GM19238 (cell line): ENCODE data around the gene YEATS2.

Experiments
- DNase-seq: peaks from one replicate; pipeline ENCODE4 v3.0.0; 2011; ENCODE audit warnings: low spot score; ENCODE audit not compliant: insufficient read length

YEATS2 gene

DNA sequence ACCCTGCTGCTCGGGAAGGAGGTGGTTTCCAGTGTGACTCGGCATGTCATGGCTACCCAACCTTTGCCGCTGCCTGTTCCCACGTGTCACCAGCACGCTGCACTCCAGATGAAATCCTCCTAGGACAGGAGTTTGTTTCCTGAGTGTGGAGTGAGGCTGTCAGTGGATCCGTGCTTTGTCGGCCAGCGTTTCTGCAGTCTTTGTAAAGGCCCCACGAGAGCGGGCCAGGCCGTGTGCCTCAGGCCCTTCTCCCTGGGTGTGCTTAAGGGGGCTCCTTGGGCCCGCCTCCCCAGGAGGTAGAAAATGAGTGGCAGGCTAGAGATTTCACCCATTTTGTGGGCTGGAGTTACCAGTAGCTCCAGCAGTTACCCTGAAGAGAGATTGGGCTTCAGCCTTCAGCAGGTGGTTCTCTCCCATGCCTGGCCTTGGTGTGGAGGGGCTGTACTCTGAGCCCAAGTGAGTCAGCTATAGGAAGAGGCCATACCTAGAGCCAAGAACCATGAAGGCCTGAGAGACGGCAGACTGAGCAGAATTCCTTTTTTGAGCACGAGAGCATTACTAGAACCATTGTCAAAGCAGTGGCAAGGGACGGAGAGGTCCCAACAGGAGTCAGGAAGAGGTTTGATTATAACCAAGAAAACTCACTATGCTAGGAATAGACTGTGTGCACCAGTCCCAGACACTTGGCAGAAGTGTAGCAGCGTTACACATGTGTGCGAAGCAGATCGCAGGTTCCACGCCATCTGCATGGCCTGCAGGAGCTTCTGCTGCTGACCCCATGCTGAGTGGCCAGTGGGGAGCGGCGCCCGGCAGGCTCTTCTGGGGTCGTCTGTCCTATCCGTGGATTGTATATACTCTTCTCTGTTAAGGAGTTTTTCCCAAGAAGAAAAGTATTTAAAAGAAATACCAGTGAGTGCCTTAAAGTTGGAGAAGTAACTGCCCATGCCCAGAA lies 113.3 kb downstream of the YEATS2 start:
- DNase-seq = no peak

DNA sequence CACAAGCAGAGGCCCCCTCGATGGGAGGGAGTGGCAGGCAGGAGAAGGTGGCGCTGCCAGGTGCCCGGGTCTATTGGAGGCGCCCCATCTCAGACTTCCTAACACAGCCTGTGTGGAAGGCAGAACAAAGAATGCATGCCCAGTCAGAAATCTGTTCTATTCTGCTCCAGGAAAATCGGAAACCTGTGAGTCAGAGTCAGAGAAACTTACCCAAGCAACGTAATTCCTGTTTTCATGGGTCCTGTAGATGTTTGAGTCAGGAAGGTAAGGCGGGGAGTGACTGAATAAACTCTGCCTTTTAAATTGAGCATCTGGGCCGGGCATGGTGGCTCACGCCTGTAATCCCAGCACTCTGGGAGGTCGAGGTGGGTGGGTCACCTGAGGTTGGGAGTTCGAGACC lies 114.0 kb downstream of the YEATS2 start:
- no peak for DNase-seq

DNA sequence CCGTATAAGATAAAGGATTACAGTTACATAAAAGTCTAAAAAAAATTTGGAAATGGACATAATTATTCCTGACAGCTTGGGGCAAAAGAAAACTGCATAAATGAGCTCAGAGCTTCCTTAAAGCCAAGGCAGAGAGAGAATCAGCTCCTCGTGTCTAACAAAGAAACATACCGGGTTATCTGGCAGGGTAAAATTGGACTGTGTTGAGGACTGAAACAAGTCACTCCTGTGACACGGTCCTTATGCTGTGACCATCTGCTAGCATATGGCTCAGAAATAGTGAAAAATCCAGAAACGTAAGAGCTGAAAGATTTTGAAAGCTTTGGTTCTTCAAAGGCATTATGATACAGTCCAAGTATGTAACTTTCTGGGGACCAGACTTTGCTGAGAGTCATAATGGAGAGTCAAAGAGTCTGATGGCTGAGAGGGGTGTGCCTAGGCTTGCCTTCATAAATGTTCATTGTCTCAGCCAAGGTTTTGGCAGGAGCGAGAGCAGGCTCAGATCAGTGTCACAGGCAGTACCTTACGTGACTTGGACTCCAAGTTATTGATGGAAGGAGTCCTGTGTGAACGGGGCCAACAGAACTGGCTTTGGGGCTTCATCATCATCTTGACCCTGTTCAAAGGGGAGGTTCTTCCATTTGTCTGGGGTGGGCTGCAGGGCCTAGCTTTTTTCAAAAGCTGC lies 115.3 kb downstream of the YEATS2 start:
- no peak for DNase-seq

DNA sequence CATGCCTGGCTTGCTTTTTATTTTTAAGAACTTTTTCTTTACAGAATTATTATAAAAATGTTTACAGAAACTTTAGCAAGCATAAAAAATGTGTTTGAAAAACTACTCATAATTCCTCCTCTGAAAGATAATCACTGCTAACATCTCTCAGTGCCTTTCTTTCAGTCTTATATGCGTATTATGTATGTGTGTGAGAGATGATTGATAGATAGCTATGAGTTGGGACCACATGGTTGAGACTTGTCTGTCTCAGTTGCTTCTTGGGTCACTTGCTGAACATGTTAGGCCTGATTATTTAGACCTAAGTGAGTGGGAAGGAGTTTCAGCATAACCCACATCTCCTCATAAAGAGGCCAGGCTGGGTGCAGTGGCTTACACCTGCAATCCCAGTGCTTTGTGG lies 116.6 kb downstream of the YEATS2 start:
- no peak for DNase-seq

DNA sequence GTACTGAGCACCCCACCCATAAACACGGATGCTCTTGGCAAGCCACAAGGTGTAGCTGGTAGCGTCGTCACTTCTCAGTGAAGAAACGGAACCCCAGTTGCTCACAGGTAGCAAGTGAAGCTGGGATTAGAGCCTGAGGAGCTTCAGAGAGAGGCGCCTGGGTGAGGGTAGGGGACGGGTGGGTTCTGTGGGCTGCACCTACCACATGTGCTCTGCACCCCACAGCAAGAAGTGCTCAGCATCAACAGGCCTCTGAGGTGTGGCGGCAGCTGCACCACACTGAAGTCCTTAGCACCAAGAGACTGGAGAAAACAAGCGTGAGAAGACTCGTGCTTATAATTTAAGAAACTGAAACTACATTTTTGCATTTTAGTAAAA lies 118.0 kb downstream of the YEATS2 start:
- no peak for DNase-seq

DNA sequence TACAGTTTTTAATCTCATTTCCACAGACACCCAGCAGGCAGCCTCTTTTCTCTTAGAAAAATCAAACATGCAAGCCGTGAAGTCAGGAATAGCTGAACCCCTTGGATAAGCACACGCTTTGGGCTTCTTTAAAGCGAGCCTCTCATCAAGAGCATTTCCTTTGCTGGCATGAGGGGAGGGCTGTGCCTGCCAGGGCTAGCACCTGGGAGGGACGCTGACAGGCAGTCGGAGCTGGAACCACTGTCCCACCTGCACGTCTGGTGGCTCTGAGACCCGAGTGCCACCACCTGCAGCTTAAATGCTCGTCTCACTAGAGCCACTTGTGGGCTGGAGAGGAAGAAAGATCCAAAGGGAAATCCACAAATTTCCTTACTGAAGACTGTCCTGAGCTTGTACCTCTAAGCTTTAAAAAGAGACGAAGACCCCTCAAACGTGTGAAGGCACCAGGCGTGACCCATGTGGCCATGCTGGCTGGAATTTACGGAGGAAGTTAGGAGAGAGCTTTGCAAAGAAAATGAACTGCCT lies 118.4 kb downstream of the YEATS2 start:
- DNase-seq = no peak

DNA sequence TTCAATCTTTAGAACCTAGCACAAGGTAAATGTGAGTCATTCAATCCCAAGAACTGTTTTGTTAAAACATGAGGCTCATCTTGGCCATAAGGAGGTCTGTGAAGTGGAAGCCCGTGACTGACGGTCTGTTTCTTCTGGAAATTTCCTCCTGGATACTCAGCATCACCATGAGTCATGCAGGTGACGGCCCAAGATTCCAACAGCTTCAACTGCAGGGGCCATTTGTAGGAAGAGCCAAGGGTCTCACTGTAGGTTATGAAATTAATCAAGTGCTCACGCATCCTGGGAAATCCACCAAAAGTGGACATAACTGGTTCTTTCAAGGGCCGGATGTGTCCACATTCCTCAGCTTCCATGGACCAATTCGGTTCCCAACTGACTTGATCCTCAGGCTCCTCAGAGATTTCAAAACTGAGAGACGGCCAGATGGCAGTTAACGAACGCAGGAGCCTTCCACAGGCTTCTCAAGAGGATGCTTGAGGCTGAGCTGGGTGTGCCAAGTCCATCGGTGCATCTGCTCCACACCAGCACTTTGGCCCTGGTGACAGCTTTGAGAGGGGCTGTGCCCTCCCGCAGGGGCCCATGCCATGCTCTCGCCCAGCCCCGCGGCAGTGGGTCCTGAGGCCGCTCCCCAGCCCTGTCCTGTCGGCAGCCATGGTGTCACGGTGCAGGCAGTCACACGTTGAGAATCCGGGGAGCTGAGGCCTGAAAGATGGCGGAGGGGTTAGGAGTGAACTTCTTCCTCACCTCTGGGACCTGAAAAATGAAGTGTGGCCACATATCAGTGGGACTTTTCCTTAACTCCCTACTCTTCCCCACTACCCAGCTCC lies 119.3 kb downstream of the YEATS2 start:
- no peak for DNase-seq

GRCh38 chr3:183817639-183818038 lies 120.0 kb downstream of the YEATS2 start:
- no peak for DNase-seq

GRCh38 chr3:183818041-183818620 lies 120.5 kb downstream of the YEATS2 start:
- DNase-seq = no peak

- DNase-seq = no peak
These were observed 121.4 kb downstream of the YEATS2 start for GRCh38 chr3:183818706-183819624.

- DNase-seq = no peak
These were observed 122.2 kb downstream of the YEATS2 start for GRCh38 chr3:183819831-183820230.

DNA sequence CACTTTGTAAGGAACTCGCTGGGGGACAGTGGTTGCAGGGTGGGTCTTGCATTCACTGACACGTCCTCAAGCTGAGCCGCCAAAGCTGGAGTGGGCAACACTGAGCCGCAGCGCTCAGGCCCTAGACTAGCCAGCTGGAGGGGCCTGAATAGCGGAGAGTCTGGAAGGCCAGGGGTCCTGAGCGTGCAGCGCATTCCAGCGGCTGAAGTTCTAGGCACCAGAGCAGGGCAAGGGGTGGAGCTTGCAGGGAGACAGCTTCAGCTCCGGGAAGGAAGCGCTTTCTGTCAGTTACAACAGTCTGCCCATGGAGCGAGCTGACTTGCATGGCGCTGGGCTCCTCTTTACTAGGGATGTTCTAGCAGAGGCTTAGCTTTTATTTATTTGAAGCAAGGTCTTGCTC lies 125.0 kb downstream of the YEATS2 start:
- DNase-seq = no peak

- no peak for DNase-seq
These were observed 126.4 kb downstream of the YEATS2 start for GRCh38 chr3:183823963-183824362.

DNA sequence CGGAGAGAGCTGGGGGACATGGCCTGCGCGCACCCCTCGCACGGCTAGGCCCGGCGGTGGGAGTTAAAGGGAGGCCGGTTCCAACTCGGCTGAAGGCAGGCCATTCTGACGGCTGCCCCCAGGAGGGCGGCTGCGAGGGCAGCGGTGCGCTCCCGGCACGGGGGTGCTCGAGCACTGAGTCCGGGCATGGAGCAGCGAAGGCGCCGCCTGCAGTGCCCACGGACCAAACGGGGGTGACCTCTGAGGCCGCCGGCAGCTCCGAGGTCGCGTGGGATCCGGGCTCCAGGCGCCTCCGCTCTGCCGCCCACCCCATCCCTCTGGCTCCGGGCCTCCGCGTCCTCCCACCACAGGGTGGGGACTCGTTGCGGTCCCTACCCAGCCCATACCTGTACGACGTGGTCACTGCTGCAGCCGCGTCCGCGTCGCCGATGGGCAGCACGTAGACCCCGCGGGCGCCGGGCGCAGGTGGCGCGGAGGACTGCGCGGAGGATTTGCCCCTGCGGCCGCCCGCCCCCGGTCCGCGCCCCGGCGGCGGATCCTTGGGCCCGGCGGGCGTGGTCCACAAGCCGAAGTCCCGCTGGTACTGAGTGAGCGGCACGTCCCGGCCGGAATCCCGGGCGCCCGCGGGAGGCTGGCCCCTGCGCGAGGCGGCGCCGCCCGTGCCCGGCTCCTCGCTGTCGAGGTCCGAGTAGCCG lies 127.3 kb downstream of the YEATS2 start:
- peak; percentile 32 for DNase-seq

GRCh38 chr3:183825456-183826161 lies 128.0 kb downstream of the YEATS2 start, which contains the start of gene MAP6D1:
MAP6D1 (minus strand) TSS chr3:183825577; CDS start chr3:183825547, 30 bp downstream.
- DNase-seq = peak; percentile 66

- DNase-seq = no peak
These were observed 129.1 kb downstream of the YEATS2 start for GRCh38 chr3:183826448-183827250.

- no peak for DNase-seq
These were observed 130.4 kb downstream of the YEATS2 start for GRCh38 chr3:183827809-183828537.
